Measurements from ENCODE around the gene HP1BP3. TPM values are rescaled to one million over a fixed set of nuclear protein-coding genes. Genes with fewer than 3 reads are reported as not detected.
"Not testable (repeated sequence)": the region's sequence is repeated elsewhere in the genome, so short reads cannot be mapped to it uniquely, and the experiment has no call there.

HP1BP3 gene
- total RNA-seq, 2 experiments from 2014 or later = 219 to 224 TPM

- H3K27me3 Mint-ChIP-seq = peaks cover 17% of the 10 kb centered on the region
- H3K36me3 Mint-ChIP-seq (ENCODE audit: low read depth) = no peaks in the 10 kb centered on the region
- no peaks in the 10 kb centered on the region for H3K9me3 Mint-ChIP-seq
- intact Hi-C loops (cut with micrococcal nuclease) = no loop called here
- no peak overlapping the region for H3K27ac Mint-ChIP-seq
- TF ChIP-seq CTCF (IDR thresholded peaks at IDR 0.05) = no peak
- DNase-seq (no peak), ATAC-seq (no peak)
- H3K4me1 Mint-ChIP-seq (ENCODE audit: low read depth) = no peaks in the 10 kb centered on the region
- no peak overlapping the region for H3K4me3 Mint-ChIP-seq
- POLR2A ChIA-PET = interaction anchor here (1.0 kb wide), 1 partner anchor 12 kb away, joined by 3 read pairs; no protein-coding TSS in a partner anchor
- CTCF ChIA-PET = interaction anchor here (1.4 kb wide), 1 partner anchor 24 kb away, joined by 5 read pairs; no protein-coding TSS in a partner anchor
Measured at GRCh38 chr1:20721117-20722061, 65.7 kb downstream of the HP1BP3 start.

- ChIA-PET POLR2A (no interaction called here), CTCF (no interaction called here)
- no peak for DNase-seq
- intact Hi-C loops (cut with micrococcal nuclease) = no loop called here
- no peak for ATAC-seq
- no peaks in the 10 kb centered on the region for H3K4me1 Mint-ChIP-seq (ENCODE audit: low read depth)
- H3K27me3 Mint-ChIP-seq = peaks cover 23% of the 10 kb centered on the region
- H3K36me3 Mint-ChIP-seq (ENCODE audit: low read depth) = no peaks in the 10 kb centered on the region
- no peak overlapping the region for H3K4me3 Mint-ChIP-seq
- no peak overlapping the region for H3K27ac Mint-ChIP-seq
- no peaks in the 10 kb centered on the region for H3K9me3 Mint-ChIP-seq
- TF ChIP-seq CTCF (IDR thresholded peaks at IDR 0.05) = no peak
Measured at GRCh38 chr1:20720631-20721091, 66.4 kb downstream of the HP1BP3 start.

GRCh38 chr1:20719871-20720620, 67.1 kb downstream of the HP1BP3 start:
- no peak for TF ChIP-seq CTCF (IDR thresholded peaks at IDR 0.05)
- Mint-ChIP-seq H3K4me1 (ENCODE audit: low read depth) (no peaks in the 10 kb centered on the region), H3K4me3 (no peak overlapping the region), H3K9me3 (no peaks in the 10 kb centered on the region), H3K27ac (no peak overlapping the region), H3K36me3 (ENCODE audit: low read depth) (no peaks in the 10 kb centered on the region), H3K27me3 (peaks cover 28% of the 10 kb centered on the region)
- intact Hi-C loops (cut with micrococcal nuclease) = no loop called here
- POLR2A ChIA-PET = no interaction called here
- ATAC-seq (no peak), DNase-seq (no peak)
- CTCF ChIA-PET = interaction anchor here (2.6 kb wide), 1 partner anchor 23 kb away, joined by 15 read pairs; no protein-coding TSS in a partner anchor

GRCh38 chr1:20719261-20719660, 67.8 kb downstream of the HP1BP3 start:
- Mint-ChIP-seq H3K4me3 (no peak overlapping the region), H3K9me3 (no peaks in the 10 kb centered on the region), H3K27me3 (peaks cover 28% of the 10 kb centered on the region), H3K27ac (no peak overlapping the region), H3K36me3 (ENCODE audit: low read depth) (no peaks in the 10 kb centered on the region), H3K4me1 (ENCODE audit: low read depth) (no peaks in the 10 kb centered on the region)
- intact Hi-C loops (cut with micrococcal nuclease) = no loop called here
- DNase-seq = no peak
- TF ChIP-seq CTCF (IDR thresholded peaks at IDR 0.05) = no peak
- POLR2A ChIA-PET = no interaction called here
- CTCF ChIA-PET = interaction anchor here (2.6 kb wide), 1 partner anchor 23 kb away, joined by 15 read pairs; no protein-coding TSS in a partner anchor
- ATAC-seq = no peak

GRCh38 chr1:20718343-20718882, 68.7 kb downstream of the HP1BP3 start:
- H3K9me3 Mint-ChIP-seq; intact Hi-C loops (cut with micrococcal nuclease); H3K27ac Mint-ChIP-seq; H3K36me3 Mint-ChIP-seq (ENCODE audit: low read depth); ATAC-seq; H3K4me1 Mint-ChIP-seq (ENCODE audit: low read depth); DNase-seq: not testable (repeated sequence)
- Mint-ChIP-seq H3K4me3 (peak overlapping the region; percentile 37), H3K27me3 (peaks cover 28% of the 10 kb centered on the region)
- ChIA-PET CTCF (interaction anchor here (1.9 to 2.6 kb wide), 2 partner anchors 12 to 22 kb away, joined by 4 to 15 read pairs; no protein-coding TSS in a partner anchor), POLR2A (interaction anchor here (0.6 to 0.9 kb wide), 2 partner anchors 9 to 143 kb away, joined by 3 to 4 read pairs; no protein-coding TSS in a partner anchor)
